Measurements from ENCODE around the gene RNF121. TPM values are rescaled to one million over a fixed set of nuclear protein-coding genes. Genes with fewer than 3 reads are reported as not detected.

The RNF121 gene
- total and polyA plus RNA-seq, 2 of the 4 experiments (the other 2 are of a cell fraction) = 43.4 to 88.7 TPM

DNA sequence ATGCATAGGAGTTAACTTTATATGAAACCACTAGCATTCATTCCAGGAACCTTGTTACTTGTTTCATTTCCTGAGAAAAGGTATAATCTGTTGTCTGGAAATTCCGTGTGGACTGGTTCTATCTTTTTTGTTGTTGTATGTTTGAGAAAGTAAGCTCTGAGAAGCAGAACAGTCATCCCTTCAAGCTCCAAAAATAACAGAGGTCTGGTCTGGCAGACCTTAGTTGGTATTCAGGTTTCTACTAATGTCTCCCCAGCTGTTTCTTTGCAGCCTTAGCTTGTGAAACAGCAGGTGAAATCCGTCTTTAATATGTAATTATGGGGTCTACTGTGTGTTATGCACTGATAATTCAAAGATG lies 2.4 kb downstream of the RNF121 start:
- peaks cover 24 to 69% of the 10 kb centered on the region in 2 experiments for H3K79me1 ChIP-seq (ENCODE audit: low read depth in 1 of 2, low read length in 2 of 2)
- no peaks in the 10 kb centered on the region for H3K9me3 ChIP-seq (ENCODE audit: control insufficient read depth, insufficient read depth, low read length)
- H2BK15ac ChIP-seq (ENCODE audit: low read depth, low read length) = no peak overlapping the region
- H3K4me3 ChIP-seq (ENCODE audit: insufficient read depth, low read depth, low read length) = no peak overlapping the region
- no peaks in the 10 kb centered on the region for H3K27me3 ChIP-seq (ENCODE audit: control insufficient read depth, insufficient read depth, low read length)
- no peak overlapping the region for H3K23ac ChIP-seq (ENCODE audit: low read depth, low read length)
- in situ Hi-C loops (cut with MboI; ENCODE audit: low sequenced_read_pairs) = no loop called here
- H2BK5ac ChIP-seq (ENCODE audit: low read depth, low read length, poor library complexity, severe bottlenecking) = no peak overlapping the region
- no peak overlapping the region for H3K27ac ChIP-seq (ENCODE audit: insufficient read depth, low read length)
- H2AFZ ChIP-seq (replicated peaks; ENCODE audit: low read length, poor library complexity) = no peak overlapping the region
- no peak overlapping the region for H2AK9ac ChIP-seq (replicated peaks; ENCODE audit: low read depth, low read length, poor library complexity)
- H3K9ac ChIP-seq (ENCODE audit: low read depth, low read length) = no peak overlapping the region
- H2AK5ac ChIP-seq (ENCODE audit: low read depth, low read length) = no peak overlapping the region
- H3K56ac ChIP-seq (ENCODE audit: extremely low read depth, insufficient read depth, low read length) = no peak overlapping the region
- ChIA-PET POLR2A (ENCODE audit: unreplicated experiment) (no interaction called here), CTCF (no interaction called here)
- H3K36me3 ChIP-seq (ENCODE audit: control insufficient read depth, insufficient read depth, low read length) = no peaks in the 10 kb centered on the region; the same call in 1 of the 2 replicates
- H4K91ac ChIP-seq (ENCODE audit: insufficient read depth, low read depth, low read length) = no peak overlapping the region
- intact Hi-C loops (cut with micrococcal nuclease) = no loop called here
- H3K4me1 ChIP-seq (ENCODE audit: control insufficient read depth, insufficient read depth, low read length) = peaks cover 4% of the 10 kb centered on the region
- no peak overlapping the region for H3K18ac ChIP-seq (ENCODE audit: low read depth, low read length)
- WGBS, 2 experiments (ENCODE audit: extremely low coverage in 2 of 2, insufficient read length in 1 of 2) = no CpG with 5 or more reads among the region's 2 CpGs
- no peak overlapping the region for H3K14ac ChIP-seq (replicated peaks; ENCODE audit: low read depth, low read length)
- H2BK120ac ChIP-seq (ENCODE audit: low read depth, low read length) = no peak overlapping the region
- dilution Hi-C loops (cut with HindIII; ENCODE audit: low sequenced_read_pairs, unreplicated experiment) = no loop called here
- no TSS peak for BruUV-seq (replicated peaks)
- H3K9me1 ChIP-seq (ENCODE audit: insufficient read depth, low read length) = peaks cover 12% of the 10 kb centered on the region
- no peak overlapping the region for H3K4me2 ChIP-seq (ENCODE audit: low read depth, low read length)
- H4K5ac ChIP-seq (ENCODE audit: low read depth, low read length) = no peak overlapping the region
- ATAC-seq (ENCODE audit: low read depth) (no peak), DNase-seq (peak; percentile 32)
- H4K20me1 ChIP-seq (ENCODE audit: insufficient read depth, low read length) = peaks cover 31% of the 10 kb centered on the region; the same call in 1 of the 2 replicates
- no peak overlapping the region for H2BK20ac ChIP-seq (ENCODE audit: low read depth, low read length)
- no peak overlapping the region for H4K8ac ChIP-seq (ENCODE audit: low read depth in 2 of 2, low read length in 2 of 2)
- no peak for TF ChIP-seq RCOR1 (IDR thresholded peaks at IDR 0.05; ENCODE audit: insufficient replicate concordance, low read length)
- no peak for TF ChIP-seq CEBPB (IDR thresholded peaks at IDR 0.05; ENCODE audit: low read depth, low read length)
- no peak for TF ChIP-seq MAZ (IDR thresholded peaks at IDR 0.05; ENCODE audit: borderline replicate concordance, low read depth, low read length)
- TF ChIP-seq BHLHE40 (IDR thresholded peaks at IDR 0.05; ENCODE audit: low read depth, low read length) = no peak
- no peak overlapping the region for H3K4ac ChIP-seq (ENCODE audit: low read depth, low read length)
